Psoas muscle (tissue), 8 donors: ENCODE measurements around the gene BBIP1. TPM values are rescaled to one million over a fixed set of nuclear protein-coding genes. Genes with fewer than 3 reads are reported as not detected.

Experiments used
- ATAC-seq, 4 donors: fragments of 200-7000 bp; cut with Tn5 transposase; one replicate each; pipeline ENCODE4 v1.9.1; 2020; ENCODE audit warnings: moderate library complexity in 3 of 4, mild to moderate bottlenecking in 2 of 4
- DNase-seq, 2 donors: peaks; one replicate each; pipeline ENCODE4 v3.0.0-alpha.2; 2020
- H3K27ac ChIP-seq: fragments of 200-600 bp; one replicate; pipeline ENCODE4 v1.8.0; 2022
- H3K27me3 ChIP-seq, 3 donors: fragments of 200-600 bp in 1 of 3; one replicate each; pipeline versions ENCODE4 v1.6.1 to v1.8.0; 2013 to 2022; ENCODE audit warnings: low read length in 2 of 3, mild to moderate bottlenecking in 2 of 3, moderate library complexity in 1 of 3; ENCODE audit not compliant: insufficient read depth in 3 of 3
- H3K36me3 ChIP-seq, 2 donors: fragments of 200-600 bp in 1 of 2; one replicate each; pipeline versions ENCODE4 v1.6.1 to v1.8.0; 2013 to 2022; ENCODE audit warnings: low read depth in 1 of 2, mild to moderate bottlenecking in 1 of 2, moderate library complexity in 1 of 2; ENCODE audit not compliant: insufficient read depth in 1 of 2
- H3K4me1 ChIP-seq: fragments of 200-600 bp; one replicate; pipeline ENCODE4 v1.8.0; 2022
- H3K4me3 ChIP-seq: fragments of 200-600 bp; one replicate; pipeline ENCODE4 v1.8.0; 2022; ENCODE audit warnings: mild to moderate bottlenecking
- H3K9me3 ChIP-seq: fragments of 200-600 bp; one replicate; pipeline ENCODE4 v1.8.0; 2022
- WGBS, 3 donors: extraction: QIAGEN DNeasy Blood & Tissue Kit; methylation state at CpG; one replicate each; pipeline versions ENCODE4 v1.1.6 to v1.1.7; 2013; 5-methylcytosine and 5-hydroxymethylcytosine counted together
- intact Hi-C, 2 donors: fragments of 100-400 bp; cut with DNase I; formaldehyde crosslinking; loops; one replicate each; pipeline versions ENCODE4 v1.11.0 to v1.14.2; 2022
- polyA plus RNA-seq, 3 donors: library from polyadenylated mRNA; stranded (reverse); fragments of 200-250 nt; gene quantifications; one replicate each; pipeline ENCODE4 v1.2.3, GENCODE V29; 2013
- total RNA-seq, 4 donors: library from RNA; stranded (reverse); fragmentation: NEBNext Ultra II Directional in 2 of 4; extraction: Animal tissue kit (Norgen Biotek cat#: 25700) in 2 of 4; gene quantifications; one replicate each; pipeline versions ENCODE4 v1.2.1 to v1.2.4, GENCODE V29; 2021 to 2023
- TF ChIP-seq, protein P1 (sequence below): fragments of 200-600 bp; IDR thresholded peaks from one replicate; pipeline ENCODE4 v1.8.0; 2022; ENCODE audit warnings: antibody characterized with exemption
- donor health status: healthy with polysubstance abuse.
- donor health status: DM: no; HTN: no; CAD: no; lungs with moderate emphysema.
- donor health status: Bipolar disorder and iron deficiency.
- donor health status: healthy.
- donor health status: DM: yes; HTN: yes; CAD: no.
- donor health status: DM: no; HTN: no; CAD: no.
- donor health status: DM: no; HTN: no; CAD: no.
- donor health status: DM: yes; HTN: yes; CAD: no.

The BBIP1 gene
- total and polyA plus RNA-seq, 7 donors, result 14.8 to 30.2 (median 16.5) TPM

- Histone ChIP-seq H3K27me3 (no peaks in the 10 kb centered on the region), H3K4me1 (peaks cover 16% of the 10 kb centered on the region), H3K4me3 (no peak overlapping the region), H3K27ac (no peak overlapping the region), H3K36me3 (peaks cover 0 to 39% of the 10 kb centered on the region in 2 donors), H3K9me3 (no peaks in the 10 kb centered on the region)
- no peak for DNase-seq
- TF ChIP-seq, protein P1, sequence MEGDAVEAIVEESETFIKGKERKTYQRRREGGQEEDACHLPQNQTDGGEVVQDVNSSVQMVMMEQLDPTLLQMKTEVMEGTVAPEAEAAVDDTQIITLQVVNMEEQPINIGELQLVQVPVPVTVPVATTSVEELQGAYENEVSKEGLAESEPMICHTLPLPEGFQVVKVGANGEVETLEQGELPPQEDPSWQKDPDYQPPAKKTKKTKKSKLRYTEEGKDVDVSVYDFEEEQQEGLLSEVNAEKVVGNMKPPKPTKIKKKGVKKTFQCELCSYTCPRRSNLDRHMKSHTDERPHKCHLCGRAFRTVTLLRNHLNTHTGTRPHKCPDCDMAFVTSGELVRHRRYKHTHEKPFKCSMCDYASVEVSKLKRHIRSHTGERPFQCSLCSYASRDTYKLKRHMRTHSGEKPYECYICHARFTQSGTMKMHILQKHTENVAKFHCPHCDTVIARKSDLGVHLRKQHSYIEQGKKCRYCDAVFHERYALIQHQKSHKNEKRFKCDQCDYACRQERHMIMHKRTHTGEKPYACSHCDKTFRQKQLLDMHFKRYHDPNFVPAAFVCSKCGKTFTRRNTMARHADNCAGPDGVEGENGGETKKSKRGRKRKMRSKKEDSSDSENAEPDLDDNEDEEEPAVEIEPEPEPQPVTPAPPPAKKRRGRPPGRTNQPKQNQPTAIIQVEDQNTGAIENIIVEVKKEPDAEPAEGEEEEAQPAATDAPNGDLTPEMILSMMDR, result no peak
- intact Hi-C loops, result no loop called here
- WGBS, 3 donors, result 98 to 100% (median 98%) methylated on average over 1 of the region's 1 CpG
- ATAC-seq, result no peak
Observed at GRCh38 chr10:110876788-110877187, 42.2 kb downstream of the BBIP1 start.

DNA sequence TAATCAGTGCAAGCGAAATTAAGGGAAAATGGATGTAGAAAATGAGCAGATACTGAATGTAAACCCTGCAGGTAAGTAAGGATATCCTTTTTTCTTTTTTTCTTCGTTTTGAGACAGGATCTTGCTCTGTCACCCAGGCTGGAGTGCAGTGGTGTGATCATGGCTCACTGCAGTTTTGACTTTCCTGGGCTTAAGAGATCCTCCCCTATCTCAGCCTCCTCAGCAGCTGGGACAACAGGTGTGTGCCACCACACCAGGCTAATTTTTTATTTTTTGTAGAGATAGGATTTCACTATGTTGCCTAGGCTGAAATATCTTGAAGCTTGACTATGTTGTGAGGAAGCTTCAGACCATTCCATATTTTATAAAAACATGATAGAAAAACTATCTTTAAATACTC lies 43.0 kb downstream of the BBIP1 start:
- Histone ChIP-seq H3K9me3 (no peaks in the 10 kb centered on the region), H3K36me3 (peaks cover 0 to 31% of the 10 kb centered on the region in 2 donors), H3K4me1 (peaks cover 19% of the 10 kb centered on the region), H3K4me3 (no peak overlapping the region), H3K27ac (no peak overlapping the region), H3K27me3 (no peaks in the 10 kb centered on the region)
- intact Hi-C loops, result no loop called here
- WGBS, 3 donors, result 70 to 73% (median 72%) methylated on average over 2 of the region's 2 CpGs
- DNase-seq (no peak), ATAC-seq (no peak)
- TF ChIP-seq, protein P1, result no peak

GRCh38 chr10:110873951-110874350 lies 45.0 kb downstream of the BBIP1 start:
- intact Hi-C loops, result loop anchor here (5.0 kb wide), 3 partner anchors 47 to 72 kb away; no protein-coding TSS in a partner anchor
- peaks cover 22% of the 10 kb centered on the region for H3K4me1 ChIP-seq
- H3K4me3 ChIP-seq, result peak overlapping the region; percentile 96

GRCh38 chr10:110872984-110873923 lies 45.7 kb downstream of the BBIP1 start:
- H3K27ac ChIP-seq, result peak overlapping the region; percentile 96
- intact Hi-C loops, result loop anchor here (5.0 kb wide), 3 partner anchors 46 to 71 kb away; no protein-coding TSS in a partner anchor
- no peak for ATAC-seq
- no peak for DNase-seq
- 7 to 9% (median 7%) methylated on average over 16 of the region's 16 CpGs for WGBS, 3 donors
- TF ChIP-seq, protein P1, result no peak
- peaks cover 0 to 20% of the 10 kb centered on the region in 2 donors for H3K36me3 ChIP-seq
- H3K9me3 ChIP-seq, result no peaks in the 10 kb centered on the region
- peaks cover 22% of the 10 kb centered on the region for H3K4me1 ChIP-seq
- no peaks in the 10 kb centered on the region for H3K27me3 ChIP-seq
- peak overlapping the region; percentile 96 for H3K4me3 ChIP-seq

More at GRCh38 chr10:110873951-110874350, 45.0 kb downstream of the BBIP1 start:
- H3K9me3 ChIP-seq, result no peaks in the 10 kb centered on the region
- H3K27me3 ChIP-seq, result no peaks in the 10 kb centered on the region
- DNase-seq (no peak), ATAC-seq (no peak)
- TF ChIP-seq, protein P1, result no peak
- no peak overlapping the region for H3K27ac ChIP-seq
- WGBS, 3 donors, result 47 to 57% (median 54%) methylated on average over 2 of the region's 2 CpGs
- H3K36me3 ChIP-seq, result peaks cover 0 to 27% of the 10 kb centered on the region in 2 donors
